GM21390 (cell line): ENCODE results near the gene HSPA12A.

Source experiments
- ATAC-seq: cut with Tn5 transposase; IDR thresholded peaks from one replicate; pipeline ENCODE4 v1.9.1; 2021; ENCODE audit not compliant: unreplicated experiment

The HSPA12A gene

DNA sequence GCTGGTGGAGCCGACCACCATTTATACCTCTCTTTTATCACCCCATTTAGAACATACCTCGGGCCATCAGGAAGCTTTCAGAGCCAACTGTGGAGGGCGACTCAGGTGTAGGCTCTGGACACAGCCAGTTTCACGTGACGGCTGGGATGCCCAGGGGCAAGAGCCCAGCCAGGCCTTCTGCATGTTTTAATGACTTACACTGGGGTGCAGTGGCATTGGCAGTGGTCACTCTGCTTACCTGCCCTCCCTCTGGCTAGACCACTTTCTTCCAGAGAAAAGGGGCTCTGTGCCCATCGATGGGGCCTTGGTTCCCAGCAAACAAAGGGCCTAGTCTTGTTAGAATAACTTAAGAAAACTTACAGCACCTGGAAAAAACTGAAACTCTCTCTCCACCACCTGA lies 71.7 kb downstream of the HSPA12A start:
- no peak for ATAC-seq

- no peak for ATAC-seq
Observed at GRCh38 chr10:116669832-116670644, 72.3 kb downstream of the HSPA12A start.

- no peak for ATAC-seq
Observed at GRCh38 chr10:116669080-116669479, 73.3 kb downstream of the HSPA12A start.

GRCh38 chr10:116668446-116668845 lies 73.9 kb downstream of the HSPA12A start:
- ATAC-seq, result no peak

GRCh38 chr10:116668018-116668417 lies 74.3 kb downstream of the HSPA12A start:
- ATAC-seq, result no peak

- no peak for ATAC-seq
Observed at GRCh38 chr10:116667484-116667883, 74.9 kb downstream of the HSPA12A start.

GRCh38 chr10:116665541-116666125 lies 76.7 kb downstream of the HSPA12A start:
- no peak for ATAC-seq

- no peak for ATAC-seq
Observed at GRCh38 chr10:116664631-116665030, 77.7 kb downstream of the HSPA12A start.

DNA sequence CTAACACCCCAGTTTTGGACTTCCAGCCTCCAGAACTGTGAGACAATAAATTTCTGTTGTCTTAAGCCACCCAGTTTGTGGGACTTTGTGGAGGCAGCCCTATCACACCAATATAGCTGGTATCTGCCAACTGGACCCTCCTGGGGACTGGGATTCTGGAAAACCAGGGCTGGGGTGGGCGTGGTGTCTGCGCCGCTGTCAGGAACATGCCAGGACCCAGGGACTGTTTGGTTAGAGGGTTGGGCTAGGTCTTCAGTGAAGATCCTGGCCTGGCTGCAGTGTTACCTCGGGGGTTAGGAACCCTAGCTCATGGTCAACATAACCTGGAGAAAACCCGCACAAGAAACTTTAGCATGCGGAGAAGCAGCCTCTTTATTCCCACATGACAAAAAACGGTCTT lies 79.0 kb downstream of the HSPA12A start:
- ATAC-seq, result no peak

DNA sequence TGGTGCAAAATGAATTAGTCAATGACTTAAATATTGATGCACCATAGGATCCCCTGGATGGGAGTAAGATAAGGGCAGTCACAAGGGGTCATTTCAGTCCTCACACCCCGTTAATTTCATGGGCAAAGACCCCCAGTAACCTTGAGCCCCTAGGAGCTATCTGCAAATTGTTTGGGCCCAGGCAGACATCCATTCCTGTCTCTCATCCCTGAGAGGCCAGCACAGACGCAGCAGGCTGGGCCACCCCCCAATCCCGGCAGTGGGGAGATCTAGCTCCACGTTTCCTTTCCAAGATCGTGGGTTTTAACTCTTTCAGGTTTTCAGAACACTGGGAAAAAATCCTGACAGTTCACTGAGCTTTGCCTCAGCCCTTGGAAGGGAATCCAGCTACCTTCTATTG lies 81.5 kb downstream of the HSPA12A start:
- ATAC-seq, result no peak

GRCh38 chr10:116659049-116659670 lies 83.2 kb downstream of the HSPA12A start:
- ATAC-seq, result no peak

GRCh38 chr10:116657863-116658551 lies 84.4 kb downstream of the HSPA12A start:
- ATAC-seq, result no peak

- ATAC-seq, result no peak
Observed at GRCh38 chr10:116656044-116656443, 86.3 kb downstream of the HSPA12A start.

DNA sequence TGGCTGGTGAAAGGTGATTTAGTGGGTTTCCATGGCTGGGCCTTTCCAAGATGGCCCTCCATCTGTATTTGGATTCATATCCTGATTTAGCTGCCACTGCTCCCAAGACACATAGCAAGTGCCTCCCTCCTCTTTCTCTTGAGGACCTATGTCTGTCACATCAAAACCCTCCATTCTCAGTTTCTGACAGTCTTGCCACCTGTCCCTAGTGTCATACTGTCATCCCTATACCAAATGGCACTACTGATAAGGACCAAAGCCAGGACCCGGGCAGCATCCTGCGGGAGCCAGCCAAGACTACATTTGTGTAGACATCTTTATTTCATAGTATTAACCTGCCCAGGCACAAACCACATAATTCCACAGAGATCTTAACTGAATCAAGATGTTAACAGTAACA lies 86.8 kb downstream of the HSPA12A start:
- no peak for ATAC-seq

DNA sequence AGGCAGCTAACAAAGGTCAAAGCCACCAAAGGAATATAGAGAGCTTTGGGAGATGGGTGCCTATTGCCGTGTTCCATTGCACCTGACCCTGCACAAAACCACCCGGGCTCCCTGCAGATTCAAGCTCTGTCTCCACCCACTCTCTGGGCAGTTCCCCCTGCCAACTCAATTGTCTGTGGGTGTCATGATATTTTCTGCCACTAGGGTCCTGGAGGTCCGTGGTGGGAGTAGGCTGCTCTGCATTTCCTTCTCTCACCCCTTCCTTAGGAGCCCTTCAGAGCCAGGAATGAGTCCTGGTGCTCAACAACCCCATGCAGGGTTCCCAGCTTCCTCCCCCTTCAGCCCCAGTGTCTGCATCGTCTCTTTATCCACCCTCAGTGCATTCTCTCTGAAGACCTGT lies 87.5 kb downstream of the HSPA12A start:
- no peak for ATAC-seq

DNA sequence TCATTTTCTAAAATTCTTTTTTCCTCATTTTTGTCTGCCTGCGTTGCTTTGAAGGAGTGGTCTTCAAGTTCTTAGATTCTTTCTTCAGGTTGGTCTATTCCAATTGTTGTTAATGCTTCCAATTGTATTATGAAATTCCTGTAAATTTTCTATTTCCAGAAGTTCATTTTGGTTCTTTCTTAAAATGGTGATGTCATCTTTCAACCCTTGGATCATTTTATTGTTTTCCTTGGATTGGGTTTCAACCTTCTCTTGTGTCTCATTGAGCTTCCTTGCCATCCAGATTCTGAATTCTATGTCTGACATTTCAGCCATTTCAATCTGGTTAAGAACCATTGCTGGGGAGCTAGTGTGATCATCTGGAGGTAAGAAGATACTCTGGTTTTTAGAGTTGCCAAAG lies 88.5 kb downstream of the HSPA12A start:
- ATAC-seq, result no peak

- no peak for ATAC-seq
Observed at GRCh38 chr10:116648903-116649302, 93.5 kb downstream of the HSPA12A start.

- no peak for ATAC-seq
Observed at GRCh38 chr10:116646502-116646901, 95.9 kb downstream of the HSPA12A start.

GRCh38 chr10:116637830-116638229 lies 104.5 kb downstream of the HSPA12A start:
- ATAC-seq, result no peak

DNA sequence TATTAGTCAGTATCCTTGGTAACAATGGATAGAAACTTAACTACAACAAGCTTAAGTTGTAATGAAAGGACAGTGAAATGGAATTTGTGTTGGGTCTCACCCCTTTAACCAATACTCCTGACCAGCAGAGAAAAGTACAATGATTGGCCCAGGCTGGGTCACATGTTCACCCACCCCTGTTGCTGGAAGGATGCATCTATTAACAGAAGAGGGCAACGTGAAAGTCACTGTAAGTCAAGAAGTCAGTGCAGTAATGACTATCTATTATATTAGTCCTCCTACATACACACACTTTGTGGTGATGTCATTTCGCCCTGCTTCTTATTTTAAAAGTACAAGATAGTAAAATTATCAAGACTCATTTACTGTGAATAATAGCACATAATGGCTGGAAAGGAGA lies 105.4 kb downstream of the HSPA12A start:
- no peak for ATAC-seq

DNA sequence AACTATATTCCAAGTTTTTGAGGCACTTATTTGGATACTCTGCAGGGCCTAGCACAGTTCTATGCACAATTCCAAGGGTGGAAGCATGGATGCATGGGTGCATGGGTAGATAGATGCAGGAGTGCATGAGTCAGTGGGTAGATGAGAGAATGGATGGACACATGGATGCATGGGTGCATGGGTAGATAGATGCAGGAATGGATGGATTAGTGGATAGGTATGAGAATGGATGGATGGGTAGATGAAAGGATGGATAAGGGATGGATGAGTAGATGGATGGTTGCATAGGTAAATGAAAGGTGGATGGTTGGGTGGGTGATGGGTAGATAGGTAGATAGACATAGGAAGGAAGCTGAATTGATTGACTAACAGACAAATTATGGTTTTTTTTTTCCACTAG lies 106.0 kb downstream of the HSPA12A start:
- no peak for ATAC-seq
